Left lobe of liver (tissue), 2 donors: Measurements from ENCODE around the gene SORL1-AS1.

Source experiments
- ATAC-seq: fragments of 200-7000 bp; cut with Tn5 transposase; one replicate; pipeline ENCODE4 v1.9.1; 2020; ENCODE audit warnings: mild to moderate bottlenecking, moderate library complexity
- DNase-seq: peaks from one replicate; pipeline ENCODE4 v3.0.0-alpha.2; 2020; ENCODE audit warnings: low spot score
- donor health status: DM: no; HTN: no; CAD: no; lungs with moderate emphysema.
- donor health status: DM: no; HTN: yes; CAD: no.

Gene SORL1-AS1

GRCh38 chr11:121476379-121477032 lies 23.7 kb upstream of the SORL1-AS1 start:
- DNase-seq = no peak
- peak; percentile 10 for ATAC-seq

DNA sequence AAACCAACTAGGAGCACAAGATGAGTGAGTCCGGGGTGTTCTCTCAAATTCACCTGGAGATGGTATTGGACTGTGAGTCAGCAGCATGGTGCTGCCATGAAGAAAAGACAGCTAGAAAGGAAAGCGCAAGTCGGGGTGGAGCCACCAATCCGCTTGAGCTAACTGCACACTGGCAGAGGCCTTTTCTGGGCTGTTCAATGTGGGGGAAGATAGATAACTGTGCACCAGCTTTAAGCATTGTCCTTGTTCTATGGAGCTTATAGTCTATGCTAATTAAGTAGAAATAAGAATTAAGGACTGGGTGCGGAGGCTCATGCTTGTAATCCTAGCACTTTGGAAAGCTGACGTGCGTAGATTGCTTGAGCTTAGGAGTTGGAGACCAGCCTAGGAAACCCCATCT lies 21.9 kb upstream of the SORL1-AS1 start:
- ATAC-seq = no peak
- DNase-seq = no peak

GRCh38 chr11:121473064-121473777 lies 20.5 kb upstream of the SORL1-AS1 start:
- DNase-seq = no peak
- no peak for ATAC-seq

DNA sequence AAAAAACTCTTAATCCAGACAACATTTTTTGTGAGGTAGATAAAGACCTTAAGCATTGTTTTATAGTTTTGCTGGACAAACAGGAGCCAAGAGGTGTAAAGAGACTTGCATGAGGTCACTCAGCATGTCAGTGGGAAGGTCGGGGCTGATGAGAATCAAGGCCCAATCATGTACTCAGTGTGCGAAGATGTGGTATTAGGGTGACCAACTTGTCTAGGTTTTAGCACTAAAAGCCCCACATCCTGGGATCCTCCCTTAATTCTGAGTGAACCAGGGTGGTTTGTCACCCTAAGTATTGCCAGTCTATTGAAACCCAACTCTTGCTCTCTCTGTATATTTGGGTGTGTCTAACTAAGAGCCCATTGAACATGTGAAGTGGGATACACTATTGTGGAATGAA lies 19.5 kb upstream of the SORL1-AS1 start:
- ATAC-seq (no peak), DNase-seq (no peak)

- ATAC-seq (peak; percentile 79), DNase-seq (peak; percentile 90)
Observed at GRCh38 chr11:121471167-121471566, 18.4 kb upstream of the SORL1-AS1 start.

DNA sequence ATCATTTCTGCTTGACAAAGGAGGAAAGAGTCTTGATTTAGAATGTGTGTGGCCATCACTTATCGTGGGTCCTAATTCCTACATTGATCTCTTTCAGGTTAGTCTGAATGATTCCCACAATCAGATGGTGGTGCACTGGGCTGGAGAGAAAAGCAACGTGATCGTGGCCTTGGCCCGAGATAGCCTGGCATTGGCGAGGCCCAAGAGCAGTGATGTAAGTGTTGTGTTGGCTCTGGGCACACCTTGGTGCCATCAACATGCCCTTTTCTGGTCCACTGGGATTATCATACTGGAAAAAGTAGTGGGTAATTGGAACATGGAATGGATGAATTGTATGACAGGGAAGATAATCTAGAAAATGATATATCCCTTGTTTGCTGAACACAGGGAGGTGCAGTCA lies 17.1 kb upstream of the SORL1-AS1 start:
- peak; percentile 87 for DNase-seq
- ATAC-seq = peak; percentile 61

GRCh38 chr11:121467965-121468364 lies 15.2 kb upstream of the SORL1-AS1 start:
- DNase-seq = no peak
- no peak for ATAC-seq

GRCh38 chr11:121467471-121467870 lies 14.7 kb upstream of the SORL1-AS1 start:
- DNase-seq (no peak), ATAC-seq (no peak)

GRCh38 chr11:121466063-121466794 lies 13.5 kb upstream of the SORL1-AS1 start:
- peak; percentile 37 for ATAC-seq
- peak; percentile 77 for DNase-seq

DNA sequence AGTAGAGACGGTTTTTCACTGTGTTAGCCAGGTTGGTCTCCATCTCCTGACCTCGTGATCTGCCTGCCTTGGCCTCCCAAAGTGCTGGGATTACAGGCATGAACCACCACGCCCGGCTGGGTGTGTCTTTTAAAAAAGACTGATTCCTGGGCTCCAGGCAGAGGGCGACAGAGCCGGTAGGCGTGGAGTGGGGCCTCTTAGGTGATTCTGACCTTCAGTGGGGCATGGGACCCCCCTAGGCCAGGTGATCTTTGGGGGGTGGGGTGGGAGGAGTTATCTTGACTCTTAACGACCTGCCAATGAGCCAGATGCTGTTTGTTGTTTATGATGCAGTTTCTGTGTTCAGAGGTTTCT lies 12.9 kb upstream of the SORL1-AS1 start:
- ATAC-seq (no peak), DNase-seq (no peak)

- ATAC-seq = no peak
- no peak for DNase-seq
Observed at GRCh38 chr11:121464352-121464946, 11.7 kb upstream of the SORL1-AS1 start.

DNA sequence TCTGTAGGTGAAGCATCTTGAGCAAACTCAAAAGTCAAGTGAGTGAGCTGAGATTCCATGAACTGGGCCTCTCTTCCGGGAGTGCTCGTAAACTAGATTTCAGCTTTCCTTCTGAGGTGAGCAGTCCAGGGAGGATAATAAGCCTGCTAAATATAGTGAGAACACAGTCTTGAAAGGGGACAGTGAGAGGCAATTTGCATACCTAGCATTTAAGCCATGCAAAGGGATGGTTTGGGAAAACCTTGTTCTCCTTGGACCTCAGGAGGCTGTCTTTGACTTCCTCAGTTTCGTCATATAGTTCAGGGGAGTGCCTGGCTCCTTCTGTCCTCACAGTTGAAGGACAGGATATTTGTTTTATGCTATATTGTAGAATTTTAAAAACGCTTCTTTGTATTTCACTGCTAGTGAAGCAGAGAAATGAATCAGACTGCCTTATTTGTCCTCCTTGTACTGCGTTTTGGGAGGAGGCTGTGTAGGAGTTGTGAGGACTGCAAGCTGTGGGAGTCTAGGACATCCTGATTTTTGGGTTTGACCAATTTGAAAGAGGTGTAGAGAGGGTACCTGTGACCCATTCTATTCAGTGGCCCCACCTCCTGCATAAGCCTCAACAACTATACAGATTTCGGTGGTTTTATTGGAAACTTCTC lies 11.0 kb upstream of the SORL1-AS1 start:
- DNase-seq = no peak
- no peak for ATAC-seq

- ATAC-seq = no peak
- DNase-seq = no peak
Observed at GRCh38 chr11:121461843-121462242, 9.1 kb upstream of the SORL1-AS1 start.

- peak; percentile 72 for ATAC-seq
- peak; percentile 92 for DNase-seq
Observed at GRCh38 chr11:121460941-121461514, 8.3 kb upstream of the SORL1-AS1 start.

- ATAC-seq (peak; percentile 53), DNase-seq (peak; percentile 83)
Observed at GRCh38 chr11:121459413-121460017, 6.7 kb upstream of the SORL1-AS1 start.

GRCh38 chr11:121458551-121458950 lies 5.8 kb upstream of the SORL1-AS1 start:
- ATAC-seq (no peak), DNase-seq (no peak)

DNA sequence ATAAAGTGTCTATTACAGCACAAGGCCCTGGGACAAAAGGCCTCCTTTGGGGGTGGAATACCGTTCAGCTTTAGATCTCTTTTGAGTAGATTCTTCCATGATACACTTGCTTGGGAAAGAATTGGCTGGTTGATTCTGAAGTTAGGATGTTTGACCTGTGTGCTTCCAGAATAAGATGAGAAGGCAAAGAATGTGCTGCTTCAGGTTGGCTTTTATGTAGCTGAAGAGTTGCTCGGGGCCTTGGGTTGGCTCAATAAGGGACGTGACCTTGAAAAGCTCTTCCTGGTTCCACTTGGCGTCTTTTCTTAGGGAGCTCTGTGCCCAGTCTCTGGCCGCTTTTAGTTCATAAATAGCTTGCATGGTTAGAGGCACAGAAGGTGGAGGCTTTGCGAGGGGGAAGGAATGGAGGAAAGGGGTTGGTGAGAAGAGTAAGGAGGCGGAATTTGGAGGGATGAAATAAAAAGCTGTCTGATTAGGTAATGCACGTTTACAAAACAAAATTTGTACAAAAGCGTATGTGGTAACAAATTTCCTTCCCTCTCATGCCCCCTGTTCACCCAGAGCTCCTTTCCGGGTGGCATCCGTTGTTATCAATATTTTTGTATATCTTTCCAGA lies 4.2 kb upstream of the SORL1-AS1 start:
- DNase-seq (no peak), ATAC-seq (no peak)

DNA sequence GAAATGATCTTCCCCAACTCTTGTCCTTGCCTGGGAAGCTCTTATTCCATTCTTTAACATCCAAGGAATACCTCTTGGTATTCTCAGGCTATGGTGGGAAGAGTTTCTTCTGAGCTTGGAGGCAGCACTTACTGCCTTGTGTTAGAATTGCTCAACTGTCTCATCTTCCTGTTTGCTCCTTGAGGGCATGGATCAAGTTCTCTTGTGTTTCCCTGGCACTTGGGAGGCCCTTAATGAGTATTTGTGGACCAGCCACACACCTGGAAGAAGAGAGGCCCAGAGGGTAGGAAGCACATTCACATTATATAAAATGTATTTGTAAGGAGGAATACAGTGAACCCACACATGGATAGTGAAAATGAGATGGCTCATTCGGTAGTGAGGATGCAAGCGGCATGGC lies 3.4 kb upstream of the SORL1-AS1 start:
- DNase-seq (no peak), ATAC-seq (no peak)

- no peak for ATAC-seq
- DNase-seq = no peak
Observed at GRCh38 chr11:121455115-121455514, 2.3 kb upstream of the SORL1-AS1 start.
